T follicular helper cell (primary cell): ENCODE results near the gene RGS10.

ENCODE experiments used
- DNase-seq: peaks from one replicate; pipeline ENCODE4 v3.0.0-alpha.2; 2020; ENCODE audit warnings: low read depth

RGS10 gene

GRCh38 chr10:119496273-119496672 lies 46.2 kb downstream of the RGS10 start:
- DNase-seq: no peak

- no peak for DNase-seq
Observed at GRCh38 chr10:119495545-119495944, 47.0 kb downstream of the RGS10 start.

- no peak for DNase-seq
Observed at GRCh38 chr10:119495021-119495505, 47.5 kb downstream of the RGS10 start.

- no peak for DNase-seq
Observed at GRCh38 chr10:119494236-119495020, 48.1 kb downstream of the RGS10 start.

GRCh38 chr10:119493155-119493554 lies 49.4 kb downstream of the RGS10 start:
- no peak for DNase-seq

GRCh38 chr10:119491966-119492757 lies 50.4 kb downstream of the RGS10 start:
- no peak for DNase-seq

- DNase-seq: no peak
Observed at GRCh38 chr10:119489991-119490326, 52.6 kb downstream of the RGS10 start.

GRCh38 chr10:119488675-119489074 lies 53.8 kb downstream of the RGS10 start:
- no peak for DNase-seq

- no peak for DNase-seq
Observed at GRCh38 chr10:119483839-119484238, 58.7 kb downstream of the RGS10 start.

GRCh38 chr10:119483001-119483400 lies 59.5 kb downstream of the RGS10 start:
- DNase-seq: no peak

GRCh38 chr10:119481781-119482426 lies 60.6 kb downstream of the RGS10 start:
- no peak for DNase-seq

GRCh38 chr10:119480667-119481066 lies 61.9 kb downstream of the RGS10 start:
- DNase-seq: no peak

- DNase-seq: no peak
Observed at GRCh38 chr10:119479532-119479931, 63.0 kb downstream of the RGS10 start.

- no peak for DNase-seq
Observed at GRCh38 chr10:119478811-119479341, 63.6 kb downstream of the RGS10 start.

GRCh38 chr10:119478111-119478802 lies 64.3 kb downstream of the RGS10 start:
- no peak for DNase-seq

- no peak for DNase-seq
Observed at GRCh38 chr10:119477444-119477843, 65.1 kb downstream of the RGS10 start.

- no peak for DNase-seq
Observed at GRCh38 chr10:119474606-119475005, 67.9 kb downstream of the RGS10 start.

GRCh38 chr10:119473771-119474170 lies 68.7 kb downstream of the RGS10 start:
- DNase-seq: no peak

- no peak for DNase-seq
Observed at GRCh38 chr10:119470920-119471702, 71.4 kb downstream of the RGS10 start.

GRCh38 chr10:119469846-119470245 lies 72.7 kb downstream of the RGS10 start:
- DNase-seq: no peak

- DNase-seq: no peak
Observed at GRCh38 chr10:119469325-119469707, 73.2 kb downstream of the RGS10 start.
